Measurements from ENCODE around the gene PRKCE. TPM values are rescaled to one million over a fixed set of nuclear protein-coding genes. Genes with fewer than 3 reads are reported as not detected.
A peak's percentile ranks its signal among the peaks of the same experiment; 100 is the strongest.

Gene PRKCE
- total RNA-seq, 2 experiments from 2014 or later, result 24.9 to 26.2 TPM

GRCh38 chr2:46229134-46230063, 577.9 kb downstream of the PRKCE start:
- peak in 5 of 14 experiments; percentile 10 to 75 (median 65) for DNase-seq
- Histone ChIP-seq H3K27ac (ENCODE audit: low read depth in 1 of 2, low read length in 2 of 2) (no peak overlapping the region), H3K27me3 (ENCODE audit: control insufficient read depth in 1 of 2, insufficient read depth in 2 of 2, low read length in 2 of 2) (no peaks in the 10 kb centered on the region), H3K36me3 (ENCODE audit: insufficient read depth, low read length) (no peaks in the 10 kb centered on the region), H3K4me3 (ENCODE audit: low read length) (no peak overlapping the region), H3K9me3 (ENCODE audit: control insufficient read depth in 1 of 2, insufficient read depth in 1 of 2, low read length in 2 of 2) (no peaks in the 10 kb centered on the region), H3K4me1 (ENCODE audit: insufficient read depth, low read length) (peaks cover 18% of the 10 kb centered on the region)
- peak overlapping the region; percentile 21 for H3K27ac Mint-ChIP-seq
- intact Hi-C loops (cut with DNase I, micrococcal nuclease), result loop anchor here in 1 of 2 experiments (10.0 kb wide), 1 partner anchor 55 kb away; no protein-coding TSS in a partner anchor
- ChIA-PET CTCF (interaction anchor here (0.5 to 2.4 kb wide), 4 partner anchors 10 to 437 kb away, joined by 3 to 8 read pairs (median 4); no protein-coding TSS in a partner anchor), POLR2A (interaction anchor here (0.7 to 1.8 kb wide), 2 partner anchors 10 to 72 kb away, joined by 3 to 9 read pairs; no protein-coding TSS in a partner anchor)
- H3K36me3 Mint-ChIP-seq (ENCODE audit: low read depth), result no peaks in the 10 kb centered on the region
- peaks cover 24% of the 10 kb centered on the region for H3K4me1 Mint-ChIP-seq (ENCODE audit: low read depth)
- peaks cover 3% of the 10 kb centered on the region for H3K9me3 Mint-ChIP-seq
- peak overlapping the region; percentile 14 for H3K4me3 Mint-ChIP-seq
- no peaks in the 10 kb centered on the region for H3K27me3 Mint-ChIP-seq
- ATAC-seq (ENCODE audit: poor library complexity), result peak; percentile 80
- no peak for TF ChIP-seq CTCF (IDR thresholded peaks at IDR 0.05)

GRCh38 chr2:46230115-46230571, 578.7 kb downstream of the PRKCE start:
- CTCF ChIA-PET, result interaction anchor here (0.5 to 2.4 kb wide), 4 partner anchors 9 to 436 kb away, joined by 3 to 8 read pairs (median 4); no protein-coding TSS in a partner anchor
- no peak for TF ChIP-seq CTCF (IDR thresholded peaks at IDR 0.05)
- intact Hi-C loops (cut with DNase I, micrococcal nuclease), result loop anchor here in 1 of 2 experiments (10.0 kb wide), 1 partner anchor 55 kb away; no protein-coding TSS in a partner anchor
- ATAC-seq (ENCODE audit: poor library complexity) (peak; percentile 35), DNase-seq (peak in 5 of 14 experiments; percentile 10 to 44 (median 22))
- POLR2A ChIA-PET, result interaction anchor here (0.7 to 1.8 kb wide), 2 partner anchors 9 to 73 kb away, joined by 3 to 9 read pairs; no protein-coding TSS in a partner anchor
- Mint-ChIP-seq H3K27ac (peak overlapping the region; percentile 21), H3K4me1 (ENCODE audit: low read depth) (peaks cover 19% of the 10 kb centered on the region), H3K36me3 (ENCODE audit: low read depth) (no peaks in the 10 kb centered on the region), H3K4me3 (no peak overlapping the region), H3K27me3 (no peaks in the 10 kb centered on the region), H3K9me3 (no peaks in the 10 kb centered on the region)
- Histone ChIP-seq H3K27ac (ENCODE audit: low read depth in 1 of 2, low read length in 2 of 2) (no peak overlapping the region), H3K9me3 (ENCODE audit: control insufficient read depth in 1 of 2, insufficient read depth in 1 of 2, low read length in 2 of 2) (no peaks in the 10 kb centered on the region), H3K4me3 (ENCODE audit: low read length) (no peak overlapping the region), H3K4me1 (ENCODE audit: insufficient read depth, low read length) (peaks cover 18% of the 10 kb centered on the region), H3K27me3 (ENCODE audit: control insufficient read depth in 1 of 2, insufficient read depth in 2 of 2, low read length in 2 of 2) (no peaks in the 10 kb centered on the region), H3K36me3 (ENCODE audit: insufficient read depth, low read length) (no peaks in the 10 kb centered on the region)

GRCh38 chr2:46230677-46231425, 579.4 kb downstream of the PRKCE start:
- Histone ChIP-seq H3K36me3 (ENCODE audit: insufficient read depth, low read length) (no peaks in the 10 kb centered on the region), H3K27ac (ENCODE audit: low read depth in 1 of 2, low read length in 2 of 2) (no peak overlapping the region), H3K9me3 (ENCODE audit: control insufficient read depth in 1 of 2, insufficient read depth in 1 of 2, low read length in 2 of 2) (no peaks in the 10 kb centered on the region), H3K27me3 (ENCODE audit: control insufficient read depth in 1 of 2, insufficient read depth in 2 of 2, low read length in 2 of 2) (no peaks in the 10 kb centered on the region), H3K4me3 (ENCODE audit: low read length) (no peak overlapping the region), H3K4me1 (ENCODE audit: insufficient read depth, low read length) (peaks cover 19% of the 10 kb centered on the region)
- peaks cover 19% of the 10 kb centered on the region for H3K4me1 Mint-ChIP-seq (ENCODE audit: low read depth)
- H3K27me3 Mint-ChIP-seq, result no peaks in the 10 kb centered on the region
- intact Hi-C loops (cut with DNase I, micrococcal nuclease), result loop anchor here in 1 of 2 experiments (10.0 kb wide), 1 partner anchor 56 kb away; no protein-coding TSS in a partner anchor
- H3K36me3 Mint-ChIP-seq (ENCODE audit: low read depth), result no peaks in the 10 kb centered on the region
- DNase-seq, result no peak
- no peak for ATAC-seq (ENCODE audit: poor library complexity)
- no peak for TF ChIP-seq CTCF (IDR thresholded peaks at IDR 0.05)
- ChIA-PET CTCF (interaction anchor here (1.2 to 2.4 kb wide), 2 partner anchors 8 to 135 kb away, joined by 4 to 8 read pairs; no protein-coding TSS in a partner anchor), POLR2A (no interaction called here)
- no peaks in the 10 kb centered on the region for H3K9me3 Mint-ChIP-seq
- H3K4me3 Mint-ChIP-seq, result no peak overlapping the region
- peak overlapping the region; percentile 21 for H3K27ac Mint-ChIP-seq
